Stimulated activated CD4-positive, alpha-beta T cell treated with anti-CD3 and anti-CD28 coated beads, Interleukin-4, amount 100 ng/mL, for 24 hours (primary cell): ENCODE data around the gene DNAI4.
A peak's percentile ranks its signal among the peaks of the same experiment; 100 is the strongest.
"Not testable (repeated sequence)": the region's sequence is repeated elsewhere in the genome, so short reads cannot be mapped to it uniquely, and the experiment has no call there.

ENCODE experiments used
- DNase-seq: peaks from one replicate; pipeline ENCODE4 v3.0.0-alpha.2; 2020

DNAI4 gene

GRCh38 chr1:66831529-66832239, 93.0 kb downstream of the DNAI4 start:
- DNase-seq, result no peak

- DNase-seq, result no peak
Measured at GRCh38 chr1:66824771-66825170, 99.9 kb downstream of the DNAI4 start.

- DNase-seq, result no peak
Measured at GRCh38 chr1:66809736-66810326, 114.8 kb downstream of the DNAI4 start.

- DNase-seq, result no peak
Measured at GRCh38 chr1:66809245-66809644, 115.4 kb downstream of the DNAI4 start.

- not testable (repeated sequence) for DNase-seq
Measured at GRCh38 chr1:66795839-66796238, 128.8 kb downstream of the DNAI4 start.

GRCh38 chr1:66791621-66792610, 132.7 kb downstream of the DNAI4 start:
- DNase-seq, result no peak

GRCh38 chr1:66788231-66788939, 136.3 kb downstream of the DNAI4 start:
- DNase-seq, result peak; percentile 77

- no peak for DNase-seq
Measured at GRCh38 chr1:66787641-66788040, 137.0 kb downstream of the DNAI4 start.

- DNase-seq, result not testable (repeated sequence)
Measured at GRCh38 chr1:66785800-66786199, 138.9 kb downstream of the DNAI4 start.

- DNase-seq, result no peak
Measured at GRCh38 chr1:66779475-66780078, 145.1 kb downstream of the DNAI4 start.

GRCh38 chr1:66778969-66779368, 145.7 kb downstream of the DNAI4 start:
- DNase-seq, result no peak

GRCh38 chr1:66778266-66778665, 146.4 kb downstream of the DNAI4 start:
- DNase-seq, result no peak

GRCh38 chr1:66777831-66778230, 146.8 kb downstream of the DNAI4 start:
- DNase-seq, result no peak

GRCh38 chr1:66775646-66776045, 149.0 kb downstream of the DNAI4 start:
- DNase-seq, result no peak

GRCh38 chr1:66774438-66774837, 150.2 kb downstream of the DNAI4 start:
- no peak for DNase-seq

- DNase-seq, result no peak
Measured at GRCh38 chr1:66773227-66773626, 151.4 kb downstream of the DNAI4 start.

GRCh38 chr1:66770694-66771093, 154.0 kb downstream of the DNAI4 start:
- DNase-seq, result no peak

GRCh38 chr1:66770240-66770639, 154.4 kb downstream of the DNAI4 start:
- DNase-seq, result no peak

GRCh38 chr1:66769512-66770229, 155.0 kb downstream of the DNAI4 start:
- peak; percentile 15 for DNase-seq

GRCh38 chr1:66768965-66769364, 155.7 kb downstream of the DNAI4 start:
- DNase-seq, result no peak

GRCh38 chr1:66767626-66768025, 157.0 kb downstream of the DNAI4 start:
- DNase-seq, result no peak
